ENCODE data around the gene GCKR.
"Not testable (repeated sequence)": the region's sequence is repeated elsewhere in the genome, so short reads cannot be mapped to it uniquely, and the experiment has no call there.

Gene GCKR

DNA sequence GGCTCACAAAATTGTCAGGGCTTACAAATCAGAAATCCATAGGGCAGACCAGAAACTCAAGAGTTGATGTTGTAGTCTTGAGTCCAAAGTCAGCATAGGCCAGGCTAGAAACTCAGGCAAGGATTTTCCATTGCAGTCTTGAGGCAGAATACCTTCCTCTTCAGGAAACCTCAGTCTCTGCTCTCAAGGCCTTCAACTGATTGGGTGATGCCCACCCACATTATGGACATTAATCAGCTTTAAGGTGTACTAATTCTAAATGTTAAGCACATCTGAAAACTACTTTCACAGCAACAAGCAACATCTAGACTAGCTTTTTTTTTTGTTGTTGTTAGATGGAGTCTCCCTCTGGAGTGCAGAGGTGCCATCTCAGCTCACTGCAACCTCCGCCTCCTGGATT lies 54.9 kb downstream of the GCKR start:
- H3K4me1 Mint-ChIP-seq = no peaks in the 10 kb centered on the region
- peaks cover 10% of the 10 kb centered on the region for H3K9me3 Mint-ChIP-seq
- H3K36me3 Mint-ChIP-seq (ENCODE audit: low read depth) = peaks cover 4% of the 10 kb centered on the region
- no peak overlapping the region for H3K27ac Mint-ChIP-seq
- DNase-seq = no peak
- H3K4me3 Mint-ChIP-seq = no peak overlapping the region
- H3K27me3 Mint-ChIP-seq (ENCODE audit: low read depth, poor library complexity) = peaks cover 51% of the 10 kb centered on the region
- no peak for TF ChIP-seq CTCF (IDR thresholded peaks at IDR 0.05)

GRCh38 chr2:27552941-27553340 lies 56.3 kb downstream of the GCKR start:
- H3K27me3 Mint-ChIP-seq (ENCODE audit: low read depth, poor library complexity) = peaks cover 52% of the 10 kb centered on the region
- H3K27ac Mint-ChIP-seq = no peak overlapping the region
- no peaks in the 10 kb centered on the region for H3K4me1 Mint-ChIP-seq
- H3K36me3 Mint-ChIP-seq (ENCODE audit: low read depth) = no peaks in the 10 kb centered on the region
- no peak for DNase-seq
- no peaks in the 10 kb centered on the region for H3K9me3 Mint-ChIP-seq
- TF ChIP-seq CTCF (IDR thresholded peaks at IDR 0.05) = no peak
- no peak overlapping the region for H3K4me3 Mint-ChIP-seq

DNA sequence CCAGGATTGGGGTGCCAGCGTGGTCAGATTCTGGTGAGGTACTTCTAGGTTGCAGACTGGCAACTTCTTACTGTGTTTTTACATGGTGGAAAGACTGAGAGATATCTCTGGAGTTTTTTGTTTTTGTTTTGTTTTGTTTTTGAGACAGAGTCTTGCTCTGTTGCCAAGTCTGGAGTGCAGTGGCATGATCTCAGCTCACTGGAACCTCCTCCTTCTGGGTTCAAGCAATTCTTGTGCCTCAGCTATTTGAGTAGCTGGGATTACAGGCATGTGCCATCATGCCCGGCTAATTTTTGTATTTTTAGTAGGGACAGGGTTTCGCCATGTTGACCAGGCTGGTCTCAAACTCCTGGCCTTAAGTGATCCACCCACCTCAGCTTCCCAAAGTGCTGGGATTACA lies 57.8 kb downstream of the GCKR start:
- not testable (repeated sequence) for H3K36me3 Mint-ChIP-seq (ENCODE audit: low read depth); H3K9me3 Mint-ChIP-seq; H3K4me3 Mint-ChIP-seq; H3K4me1 Mint-ChIP-seq; H3K27ac Mint-ChIP-seq; DNase-seq
- H3K27me3 Mint-ChIP-seq (ENCODE audit: low read depth, poor library complexity) = peaks cover 55% of the 10 kb centered on the region

DNA sequence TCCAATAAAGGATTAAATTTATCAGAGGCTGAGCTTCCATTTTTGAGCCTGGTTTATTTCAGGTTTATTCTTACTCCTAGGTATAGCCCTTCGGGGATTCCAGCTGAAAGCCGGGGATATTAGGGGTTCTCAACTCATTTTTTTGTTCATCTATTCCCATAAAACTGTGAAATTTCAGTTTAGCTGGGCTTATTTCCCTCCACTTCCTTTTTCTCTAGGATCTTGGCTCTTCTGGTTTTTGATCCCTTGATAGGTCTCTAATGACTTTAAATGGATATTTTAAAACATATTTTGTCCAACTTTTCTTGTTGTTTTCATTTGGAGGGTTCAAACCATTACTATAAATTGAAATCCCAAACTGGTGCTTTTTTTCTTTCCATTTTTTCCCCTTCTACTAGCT lies 62.6 kb downstream of the GCKR start:
- peaks cover 10% of the 10 kb centered on the region for H3K9me3 Mint-ChIP-seq
- H3K4me3 Mint-ChIP-seq = no peak overlapping the region
- H3K36me3 Mint-ChIP-seq (ENCODE audit: low read depth) = no peaks in the 10 kb centered on the region
- no peak for DNase-seq
- H3K27ac Mint-ChIP-seq = no peak overlapping the region
- no peaks in the 10 kb centered on the region for H3K4me1 Mint-ChIP-seq
- TF ChIP-seq CTCF (IDR thresholded peaks at IDR 0.05) = no peak
- peaks cover 38% of the 10 kb centered on the region for H3K27me3 Mint-ChIP-seq (ENCODE audit: low read depth, poor library complexity)

GRCh38 chr2:27561060-27561459 lies 64.4 kb downstream of the GCKR start:
- Mint-ChIP-seq H3K9me3 (peaks cover 10% of the 10 kb centered on the region), H3K36me3 (ENCODE audit: low read depth) (no peaks in the 10 kb centered on the region), H3K27ac (no peak overlapping the region), H3K4me1 (no peaks in the 10 kb centered on the region), H3K27me3 (ENCODE audit: low read depth, poor library complexity) (peaks cover 34% of the 10 kb centered on the region), H3K4me3 (no peak overlapping the region)
- no peak for TF ChIP-seq CTCF (IDR thresholded peaks at IDR 0.05)
- no peak for DNase-seq

DNA sequence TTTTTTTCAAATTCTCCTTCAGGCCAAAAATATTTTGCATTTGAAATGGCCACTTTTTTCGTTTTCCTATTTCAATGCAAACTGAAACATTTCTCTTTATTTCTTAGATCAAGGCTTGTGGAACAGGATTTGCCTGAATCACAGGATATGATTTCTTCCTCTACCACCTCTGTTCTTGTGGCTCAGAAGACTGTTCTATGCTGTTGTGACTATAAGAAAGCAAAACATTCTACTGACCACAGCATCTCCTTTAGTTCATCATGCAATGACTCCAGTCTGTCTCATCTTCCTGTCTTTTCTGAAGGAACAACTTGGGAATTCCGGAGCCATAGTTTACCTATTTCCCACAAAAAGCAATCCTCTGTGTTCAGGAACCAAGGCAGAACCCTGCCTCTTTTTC lies 70.0 kb downstream of the GCKR start:
- Mint-ChIP-seq H3K4me1 (no peaks in the 10 kb centered on the region), H3K36me3 (ENCODE audit: low read depth) (peaks cover 3% of the 10 kb centered on the region), H3K9me3 (peaks cover 29% of the 10 kb centered on the region), H3K27ac (no peak overlapping the region), H3K4me3 (no peak overlapping the region), H3K27me3 (ENCODE audit: low read depth, poor library complexity) (peaks cover 71% of the 10 kb centered on the region)
- no peak for TF ChIP-seq CTCF (IDR thresholded peaks at IDR 0.05)
- no peak for DNase-seq

Measured in nephron progenitor cell (in vitro differentiated cells).